Midbrain (tissue), 1 donor: ENCODE data around the gene MUC22.
"Not testable (repeated sequence)": the region's sequence is repeated elsewhere in the genome, so short reads cannot be mapped to it uniquely, and the experiment has no call there.

Source experiments
- DNase-seq: peaks from one replicate; lab custom pipeline; 2025; lab: John Stamatoyannopoulos, UW

Gene MUC22

GRCh38 chr6:31037682-31038081 lies 27.4 kb downstream of the MUC22 start:
- DNase-seq: no peak

GRCh38 chr6:31038559-31038958 lies 28.3 kb downstream of the MUC22 start:
- DNase-seq: no peak

GRCh38 chr6:31040801-31041200 lies 30.5 kb downstream of the MUC22 start:
- no peak for DNase-seq

- DNase-seq: no peak
Measured at GRCh38 chr6:31041372-31041974, 31.2 kb downstream of the MUC22 start.

- DNase-seq: no peak
Measured at GRCh38 chr6:31042806-31043205, 32.5 kb downstream of the MUC22 start.

GRCh38 chr6:31048099-31048498 lies 37.8 kb downstream of the MUC22 start:
- no peak for DNase-seq

GRCh38 chr6:31049518-31049917 lies 39.2 kb downstream of the MUC22 start:
- DNase-seq: no peak

- DNase-seq: not testable (repeated sequence)
Measured at GRCh38 chr6:31053187-31053586, 42.9 kb downstream of the MUC22 start.

- DNase-seq: no peak
Measured at GRCh38 chr6:31053873-31054272, 43.6 kb downstream of the MUC22 start.

GRCh38 chr6:31055441-31055840 lies 45.2 kb downstream of the MUC22 start:
- DNase-seq: no peak

GRCh38 chr6:31057426-31058003 lies 47.2 kb downstream of the MUC22 start:
- no peak for DNase-seq

- peak; percentile 67 for DNase-seq
Measured at GRCh38 chr6:31058128-31058894, 48.0 kb downstream of the MUC22 start.

- no peak for DNase-seq
Measured at GRCh38 chr6:31060145-31060544, 49.9 kb downstream of the MUC22 start.

- no peak for DNase-seq
Measured at GRCh38 chr6:31063906-31064435, 53.7 kb downstream of the MUC22 start.

GRCh38 chr6:31065556-31065955 lies 55.3 kb downstream of the MUC22 start:
- no peak for DNase-seq

GRCh38 chr6:31067028-31067427 lies 56.8 kb downstream of the MUC22 start:
- not testable (repeated sequence) for DNase-seq

GRCh38 chr6:31067891-31068668 lies 57.8 kb downstream of the MUC22 start:
- DNase-seq: peak; percentile 80

GRCh38 chr6:31068669-31069340 lies 58.5 kb downstream of the MUC22 start:
- DNase-seq: peak; percentile 89

- peak; percentile 69 for DNase-seq
Measured at GRCh38 chr6:31070711-31071197, 60.5 kb downstream of the MUC22 start.

GRCh38 chr6:31074401-31074800 lies 64.1 kb downstream of the MUC22 start:
- no peak for DNase-seq

- DNase-seq: no peak
Measured at GRCh38 chr6:31075528-31075927, 65.3 kb downstream of the MUC22 start.
